Fibroblast of skin of right biceps (primary cell): Measurements from ENCODE around the gene NUP43.
"Not testable (repeated sequence)": the region's sequence is repeated elsewhere in the genome, so short reads cannot be mapped to it uniquely, and the experiment has no call there.

Experiments
- DNase-seq: peaks from one replicate; pipeline ENCODE4 v3.0.0-alpha.2; 2013

Gene NUP43, protein sequence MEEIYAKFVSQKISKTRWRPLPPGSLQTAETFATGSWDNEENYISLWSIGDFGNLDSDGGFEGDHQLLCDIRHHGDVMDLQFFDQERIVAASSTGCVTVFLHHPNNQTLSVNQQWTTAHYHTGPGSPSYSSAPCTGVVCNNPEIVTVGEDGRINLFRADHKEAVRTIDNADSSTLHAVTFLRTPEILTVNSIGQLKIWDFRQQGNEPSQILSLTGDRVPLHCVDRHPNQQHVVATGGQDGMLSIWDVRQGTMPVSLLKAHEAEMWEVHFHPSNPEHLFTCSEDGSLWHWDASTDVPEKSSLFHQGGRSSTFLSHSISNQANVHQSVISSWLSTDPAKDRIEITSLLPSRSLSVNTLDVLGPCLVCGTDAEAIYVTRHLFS

DNA sequence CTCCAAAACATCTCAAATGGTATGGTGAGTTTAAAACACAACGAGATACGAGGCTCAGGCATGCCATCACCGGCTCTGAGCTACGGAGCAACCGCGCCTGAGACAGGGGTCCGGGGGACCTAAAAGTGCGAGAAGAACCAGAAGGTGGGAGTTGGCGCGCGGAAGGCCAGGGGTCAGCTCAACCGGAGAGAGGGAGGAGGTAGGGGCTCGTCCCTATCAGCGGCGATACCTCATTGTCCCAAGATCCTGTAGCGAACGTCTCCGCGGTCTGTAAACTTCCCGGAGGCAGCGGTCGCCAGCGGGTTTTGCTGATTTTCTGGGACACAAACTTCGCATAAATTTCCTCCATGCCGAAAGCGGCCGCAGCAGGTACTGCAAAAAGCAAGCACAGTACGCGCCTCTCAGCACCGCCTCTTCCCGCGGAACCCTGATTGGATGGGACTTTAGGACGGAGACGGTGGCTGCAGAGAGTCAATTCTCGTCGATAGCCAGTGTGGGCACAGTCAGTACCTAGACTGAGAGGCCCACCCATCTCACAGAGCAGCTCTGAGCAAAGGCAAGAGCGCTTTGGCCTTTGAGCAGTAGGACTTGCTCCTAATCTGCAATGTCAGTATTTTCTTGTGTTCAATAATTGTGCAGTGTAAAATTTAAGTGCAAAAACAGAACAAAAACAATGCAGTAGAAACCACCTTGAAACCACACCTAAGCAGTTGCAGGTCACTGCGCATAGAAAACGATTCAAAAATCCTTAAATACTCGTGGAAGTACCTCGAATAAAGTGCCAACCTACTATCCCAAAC lies at the start of gene NUP43:
NUP43 (minus strand) TSS at position 383 of the 800 bp plus-strand sequence; CDS start at position 349, 34 bp downstream.
- DNase-seq: peak; percentile 97

DNA sequence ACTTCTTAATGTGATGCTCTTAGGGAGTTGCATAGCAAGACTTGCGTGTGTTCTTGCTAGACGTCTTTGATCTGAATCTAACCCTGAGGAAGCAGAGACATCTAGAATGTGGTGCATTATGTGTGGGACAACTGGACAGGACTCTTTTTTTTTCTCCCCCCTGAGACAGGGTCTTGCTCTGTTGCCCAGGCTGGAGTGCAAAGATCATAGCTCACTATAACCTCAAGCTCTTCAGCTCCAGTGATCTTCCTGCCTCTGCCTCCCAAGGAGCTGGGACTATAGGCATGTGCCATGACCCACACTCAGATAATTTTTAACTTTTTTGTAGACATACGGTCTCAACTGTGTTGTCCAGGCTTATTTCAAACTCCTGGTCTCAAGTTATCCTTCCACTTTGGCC lies 37.2 kb upstream of the NUP43 start:
- no peak for DNase-seq

DNA sequence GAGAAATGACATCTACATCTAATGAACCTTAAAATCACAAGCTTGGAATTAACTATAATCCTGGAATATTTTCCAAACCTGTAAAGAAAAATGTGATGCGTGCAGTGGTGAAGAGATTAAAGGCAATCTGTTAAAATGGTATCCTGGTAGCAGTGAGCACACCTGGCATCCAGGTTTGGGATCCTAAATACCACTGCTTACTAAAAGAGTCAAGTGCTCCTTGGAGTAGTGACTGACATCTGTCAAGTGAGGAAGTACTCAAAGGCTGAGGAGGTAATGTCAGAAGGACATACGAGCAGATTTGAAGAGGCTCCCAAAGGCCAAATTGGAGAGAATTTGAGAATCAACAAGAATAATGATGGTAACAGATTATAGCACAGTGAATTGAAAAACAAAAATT lies 36.0 kb upstream of the NUP43 start:
- DNase-seq: no peak

DNA sequence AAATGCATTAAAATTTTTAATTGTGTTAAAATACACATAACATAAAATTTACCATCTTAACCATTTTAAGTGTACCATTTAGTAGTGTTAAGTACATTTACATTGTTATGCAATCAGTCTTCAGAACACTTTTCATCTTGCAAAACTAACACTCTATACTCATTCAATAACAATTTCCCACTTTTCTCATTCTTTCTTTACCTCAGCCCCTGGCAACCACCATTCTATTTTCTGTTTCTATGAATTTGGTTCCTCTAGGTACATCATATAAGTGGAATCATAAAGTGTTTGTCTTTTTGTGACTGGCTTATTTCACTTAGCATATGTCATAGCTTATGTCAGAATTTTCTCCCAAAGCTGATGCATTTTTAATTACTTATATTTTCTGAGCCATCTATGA lies 35.4 kb upstream of the NUP43 start:
- no peak for DNase-seq

DNA sequence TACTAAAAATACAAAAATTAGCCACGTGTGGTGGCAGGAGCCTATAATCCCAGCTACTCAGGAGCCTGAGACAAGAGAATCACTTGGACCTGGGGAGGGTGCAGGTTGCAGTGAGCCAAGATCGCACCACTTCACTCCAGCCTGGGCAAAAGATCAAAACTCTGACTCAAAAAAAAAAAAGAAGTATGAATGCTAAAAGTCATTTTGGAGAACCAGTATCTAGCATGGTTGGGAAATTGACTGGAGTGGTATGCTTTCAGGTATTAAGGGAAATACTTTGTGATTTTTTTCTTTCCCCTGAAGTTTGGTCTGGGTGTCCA lies 33.3 kb upstream of the NUP43 start:
- DNase-seq: no peak

DNA sequence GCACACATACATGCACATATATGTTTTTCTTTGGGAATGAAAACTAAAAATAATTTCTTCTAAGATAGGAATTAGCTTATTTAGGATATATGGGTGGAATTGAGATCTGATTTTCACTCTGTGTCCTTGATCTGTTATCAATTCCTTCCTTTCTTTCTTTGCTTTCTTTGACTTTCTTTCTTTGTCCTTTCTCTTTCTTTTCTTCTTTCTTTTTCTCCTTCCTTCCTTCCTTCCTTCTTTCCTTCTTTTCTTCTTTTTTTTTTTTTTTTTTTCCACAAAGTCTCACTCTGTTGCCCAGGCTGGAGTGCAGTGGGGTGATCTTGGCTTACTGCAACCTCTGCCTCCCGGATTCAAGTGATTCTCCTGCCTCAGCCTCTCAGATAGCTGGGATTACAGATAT lies 31.3 kb upstream of the NUP43 start:
- DNase-seq: no peak

DNA sequence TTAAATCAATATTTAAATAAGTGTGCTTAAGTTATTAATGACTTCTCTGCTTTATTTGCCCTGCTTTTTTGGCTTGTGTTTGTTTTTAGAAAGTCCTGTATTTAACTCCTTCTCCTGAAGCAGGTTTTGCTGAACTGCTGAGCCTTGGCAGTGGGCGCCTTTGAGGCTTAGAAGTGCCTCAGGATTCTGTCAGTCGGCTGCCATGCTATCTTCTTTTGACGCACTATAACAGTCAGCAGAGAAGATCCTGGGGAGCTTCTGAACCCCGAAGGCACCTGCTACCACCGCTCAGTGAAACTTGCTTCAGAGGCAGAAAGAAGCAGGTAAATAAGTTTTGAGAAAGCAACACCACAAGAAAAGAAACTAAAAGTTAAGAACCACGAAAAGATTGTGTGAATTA lies 25.6 kb upstream of the NUP43 start:
- no peak for DNase-seq

DNA sequence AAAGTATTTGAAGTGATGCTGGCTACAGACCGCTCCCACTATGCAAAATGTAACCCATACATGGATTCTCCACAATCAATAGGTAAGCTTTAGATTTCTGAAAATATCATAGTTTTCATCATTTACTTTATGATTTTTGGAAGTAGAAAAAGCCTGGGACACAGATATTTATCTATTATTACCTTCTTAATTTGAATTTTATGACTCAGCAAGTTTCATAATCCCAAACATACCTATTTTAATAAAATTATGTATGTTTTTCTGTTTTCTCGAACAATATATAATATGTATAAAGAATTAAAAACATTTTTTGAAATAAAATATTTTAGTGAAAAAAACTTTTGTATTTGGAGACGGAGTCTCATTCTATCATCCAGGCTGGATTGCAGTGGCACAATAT lies 24.9 kb upstream of the NUP43 start:
- DNase-seq: no peak

DNA sequence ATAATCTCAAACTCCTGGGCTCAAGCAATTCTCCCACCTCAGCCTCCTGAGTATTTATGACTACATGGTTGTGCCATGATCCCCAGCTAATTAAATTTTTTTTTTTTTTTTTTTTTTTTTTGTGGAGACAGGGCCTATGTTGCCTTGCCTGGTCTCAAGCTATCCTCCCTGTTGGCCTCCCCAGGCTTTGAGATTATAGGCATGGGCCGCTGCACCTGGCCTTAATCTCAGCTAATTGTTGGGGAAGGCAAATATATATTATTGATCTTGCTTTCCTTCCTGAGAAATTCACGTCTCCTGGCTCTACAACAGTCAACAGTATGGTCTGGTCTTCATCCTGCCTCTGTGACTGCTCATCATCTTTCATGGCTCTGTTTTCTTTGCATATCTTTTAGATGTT lies 23.3 kb upstream of the NUP43 start:
- no peak for DNase-seq

DNA sequence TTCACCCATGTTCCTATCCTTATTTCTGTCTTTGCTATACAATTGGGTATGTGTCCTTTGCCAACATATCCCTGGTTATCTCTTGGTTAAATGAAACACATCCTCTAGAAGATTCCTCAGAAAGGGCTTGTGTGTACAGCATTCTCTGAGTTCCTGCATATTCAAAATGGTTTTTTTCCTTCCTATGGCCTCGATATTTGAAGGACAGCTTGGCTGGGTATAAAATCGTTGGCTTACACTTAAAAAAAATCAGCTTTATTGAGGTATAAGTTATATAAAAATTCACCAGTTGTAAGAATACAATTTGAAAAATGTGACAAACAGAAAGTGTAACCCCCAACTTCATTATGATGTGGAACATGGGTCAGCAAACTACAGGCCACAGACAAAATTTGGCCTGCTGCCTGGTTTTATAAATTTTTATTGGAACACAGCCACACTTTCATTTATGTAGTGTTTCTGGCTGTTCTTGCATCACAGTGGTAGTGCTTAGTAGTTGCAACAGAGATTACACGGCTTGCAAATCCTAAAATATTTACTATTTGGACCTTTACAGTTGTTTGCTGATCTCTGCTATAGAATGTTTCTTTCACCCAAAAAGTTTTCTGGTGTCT lies 19.9 kb upstream of the NUP43 start:
- DNase-seq: peak; percentile 68

DNA sequence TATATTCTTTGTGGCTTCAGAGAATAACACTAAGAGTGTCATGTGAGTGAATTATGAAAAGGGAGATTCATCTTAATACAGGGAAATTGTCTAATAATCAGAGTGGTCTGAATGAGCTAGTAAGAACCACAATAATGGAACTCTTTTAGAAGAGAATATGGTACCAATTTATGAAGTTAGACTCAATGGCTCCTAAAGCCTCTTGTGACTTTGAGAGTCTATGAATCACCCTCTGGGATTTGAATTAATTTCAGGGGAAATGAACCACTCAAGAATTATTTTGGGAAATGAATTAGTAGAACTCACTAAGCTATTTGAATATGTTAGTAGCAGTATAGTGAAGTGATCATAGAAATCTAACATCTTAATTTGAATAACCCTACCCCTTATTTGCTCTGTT lies 17.5 kb upstream of the NUP43 start:
- peak; percentile 64 for DNase-seq

DNA sequence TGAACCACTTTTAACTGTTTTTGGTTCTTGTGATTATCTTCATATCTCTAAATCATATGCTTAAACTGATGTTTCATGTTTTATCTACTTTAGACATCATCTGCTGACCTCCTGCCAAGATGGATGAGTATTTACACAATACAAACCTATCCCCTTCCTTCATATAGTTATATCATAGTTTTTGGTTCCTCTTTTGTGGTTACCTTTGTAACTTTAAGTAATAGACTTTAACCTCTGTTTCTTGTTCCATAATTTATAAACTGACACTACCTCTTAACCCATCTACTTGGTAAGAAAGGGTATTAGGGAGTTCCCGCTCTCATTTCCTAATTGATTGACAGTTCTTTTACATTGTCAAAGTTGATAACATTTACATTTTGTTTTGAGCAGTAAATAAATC lies 15.1 kb upstream of the NUP43 start:
- no peak for DNase-seq

DNA sequence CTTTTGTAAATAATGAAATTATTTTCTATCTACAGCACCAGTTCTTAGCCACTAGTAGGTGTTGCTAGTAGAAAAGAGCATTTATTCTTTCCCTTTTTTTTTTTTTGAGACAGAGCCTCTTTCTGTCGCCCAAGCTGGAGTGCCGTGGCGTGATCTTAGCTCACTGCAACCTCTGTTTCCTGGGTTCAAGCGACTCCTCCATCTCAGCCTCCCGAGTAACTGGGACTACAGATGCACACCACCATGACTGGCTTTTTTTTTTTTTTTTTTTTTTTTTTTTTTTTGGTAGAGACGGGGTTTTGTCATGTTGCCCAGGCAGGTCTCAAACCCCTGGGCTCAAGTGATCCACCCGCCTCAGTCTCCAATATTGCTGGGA lies 9.9 kb upstream of the NUP43 start:
- DNase-seq: no peak

DNA sequence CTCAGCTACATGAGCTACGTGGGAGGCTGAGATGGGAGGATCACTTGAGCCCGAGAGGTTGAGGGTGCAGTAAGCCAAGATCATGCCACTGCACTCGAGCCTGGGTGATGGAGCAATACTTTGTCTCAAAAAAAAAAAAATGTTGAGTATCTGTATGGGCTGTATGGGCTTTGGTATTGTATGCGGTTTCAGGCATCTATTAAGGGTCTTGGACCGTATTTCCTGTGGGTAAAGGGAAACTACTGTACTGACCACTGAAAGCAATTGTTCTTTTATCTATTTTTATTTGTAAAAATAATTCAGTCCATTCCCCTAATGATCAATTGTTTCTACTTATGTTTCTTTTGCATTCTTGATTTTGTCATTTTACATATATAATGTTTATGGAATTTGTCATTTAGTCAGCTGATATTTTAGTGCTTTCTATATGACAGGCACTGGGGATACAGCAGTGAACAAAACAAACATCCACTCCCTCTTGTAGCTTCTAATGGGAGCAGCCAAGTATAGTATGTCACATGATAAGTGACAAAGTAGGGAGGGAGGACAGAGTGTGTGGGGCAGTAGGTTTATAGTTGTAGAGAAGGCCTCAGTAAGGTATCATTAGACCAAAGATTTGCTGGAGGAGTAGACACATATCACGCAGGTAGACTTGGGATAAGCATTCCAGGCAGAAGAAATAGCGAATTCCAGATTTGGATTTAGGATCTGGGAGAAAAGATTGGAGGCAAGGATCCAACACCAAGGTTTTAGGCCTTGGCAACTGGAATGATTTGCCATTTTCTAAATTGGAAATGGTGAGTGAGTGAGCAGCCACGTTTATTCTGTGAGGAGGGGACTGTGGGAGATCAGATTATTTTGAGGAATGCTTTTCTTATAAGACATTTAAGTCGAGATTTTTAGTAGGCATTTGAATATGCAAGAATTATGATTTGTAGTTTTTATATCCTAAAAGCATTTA lies 9.3 kb upstream of the NUP43 start:
- DNase-seq: no peak

DNA sequence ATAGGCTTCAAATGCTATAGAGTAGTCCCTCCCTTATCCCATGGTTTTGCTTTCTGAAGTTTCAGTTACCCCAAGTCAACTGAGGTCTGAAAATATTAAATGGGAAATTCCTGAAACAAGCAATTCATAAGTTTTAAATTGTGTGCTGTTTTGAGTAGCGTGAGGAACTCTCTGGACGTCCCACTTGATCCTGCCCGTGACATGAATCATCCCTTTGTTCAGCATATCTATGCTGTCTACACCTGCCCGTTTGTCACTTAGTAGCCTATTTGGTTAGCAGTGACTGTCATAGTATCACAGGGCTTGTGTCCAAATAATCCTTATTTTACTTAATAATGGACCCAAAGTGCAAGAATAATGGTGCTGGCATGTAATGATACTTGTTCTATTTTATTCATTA lies 8.2 kb upstream of the NUP43 start:
- no peak for DNase-seq

DNA sequence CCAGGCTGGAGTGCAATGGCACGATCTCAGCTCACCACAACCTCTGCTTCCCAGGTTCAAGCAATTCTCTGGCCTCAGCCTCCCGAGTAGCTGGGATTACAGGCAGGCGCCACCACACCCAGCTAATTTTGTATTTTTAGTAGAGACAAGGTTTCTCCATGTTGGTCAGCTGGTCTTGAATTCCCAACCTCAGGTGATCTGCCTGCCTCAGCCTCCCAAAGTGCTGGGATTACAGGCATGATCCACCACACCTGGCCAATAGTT lies 7.0 kb upstream of the NUP43 start:
- DNase-seq: not testable (repeated sequence)

DNA sequence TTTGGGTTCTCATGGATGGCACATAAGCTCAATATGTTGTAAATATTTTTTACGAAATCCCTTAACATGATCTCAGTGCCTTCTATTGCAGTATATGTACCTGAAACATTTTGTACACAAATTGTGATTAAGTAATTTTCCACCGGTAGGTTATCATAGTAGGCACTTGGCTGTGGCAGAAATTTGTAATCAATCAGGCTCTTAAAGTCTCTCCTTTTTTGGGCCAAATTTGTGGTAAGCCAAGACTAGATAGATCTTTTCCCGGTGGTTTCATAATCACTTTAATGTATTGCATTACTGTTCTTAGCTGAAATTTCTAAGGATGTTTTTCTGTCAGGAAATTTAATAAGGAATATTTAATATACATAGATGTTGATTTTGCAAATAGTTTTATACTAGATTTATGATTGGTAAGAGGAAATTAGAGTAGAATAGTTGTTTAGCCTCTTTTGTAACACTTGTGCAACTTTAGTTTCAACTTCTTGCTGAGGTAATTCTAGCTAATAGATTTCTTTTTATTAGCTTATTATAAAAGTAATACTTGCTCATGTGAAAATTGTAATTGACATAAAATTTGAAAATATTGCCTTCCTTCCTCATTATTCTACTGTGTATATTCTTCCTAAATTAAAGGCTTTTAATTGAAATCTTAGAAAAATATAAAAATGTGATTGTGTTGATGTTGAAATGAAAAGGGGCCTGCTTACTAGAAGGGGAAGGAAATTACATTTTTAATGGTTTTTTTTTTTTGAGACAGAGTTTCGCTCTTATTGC lies 6.5 kb upstream of the NUP43 start:
- no peak for DNase-seq

DNA sequence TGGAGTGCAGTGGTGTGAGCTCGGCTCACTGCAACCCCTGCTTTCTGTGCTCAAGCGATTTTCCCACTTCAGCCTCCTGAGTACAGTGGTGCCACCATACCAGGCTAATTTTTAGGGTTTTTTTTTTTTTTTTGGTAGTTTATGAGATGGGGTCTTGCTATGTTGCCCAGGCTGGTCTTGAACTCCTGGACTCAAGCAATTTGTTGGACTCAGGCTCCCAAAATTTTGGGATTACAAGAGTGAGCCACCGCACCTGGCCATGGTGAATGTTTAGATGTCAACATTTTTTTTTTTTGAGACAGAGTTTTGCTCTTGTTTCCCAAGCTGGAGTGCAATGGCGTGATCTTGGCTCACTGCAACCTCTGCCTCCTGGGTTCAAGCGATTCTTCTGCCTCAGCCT lies 5.6 kb upstream of the NUP43 start:
- not testable (repeated sequence) for DNase-seq

DNA sequence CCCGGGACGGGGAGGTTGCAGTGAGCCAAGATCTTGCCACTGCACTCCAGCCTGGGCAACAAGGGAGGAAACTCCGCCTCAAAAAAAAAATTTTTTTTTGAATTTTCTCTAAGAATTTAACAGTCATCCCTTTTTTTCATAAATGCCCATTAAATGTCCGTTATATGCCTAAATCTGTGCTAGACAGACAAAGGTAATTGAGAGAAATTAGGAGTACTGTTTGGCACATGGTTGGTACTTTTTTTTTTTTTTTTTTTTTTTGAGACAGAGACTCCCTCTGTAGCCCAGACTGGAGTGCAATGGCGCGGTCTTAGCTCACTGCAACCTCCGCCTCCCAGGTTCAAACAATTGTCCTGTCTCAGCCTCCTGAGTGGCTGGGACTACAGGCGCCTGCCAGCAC lies 4.9 kb upstream of the NUP43 start:
- DNase-seq: no peak

DNA sequence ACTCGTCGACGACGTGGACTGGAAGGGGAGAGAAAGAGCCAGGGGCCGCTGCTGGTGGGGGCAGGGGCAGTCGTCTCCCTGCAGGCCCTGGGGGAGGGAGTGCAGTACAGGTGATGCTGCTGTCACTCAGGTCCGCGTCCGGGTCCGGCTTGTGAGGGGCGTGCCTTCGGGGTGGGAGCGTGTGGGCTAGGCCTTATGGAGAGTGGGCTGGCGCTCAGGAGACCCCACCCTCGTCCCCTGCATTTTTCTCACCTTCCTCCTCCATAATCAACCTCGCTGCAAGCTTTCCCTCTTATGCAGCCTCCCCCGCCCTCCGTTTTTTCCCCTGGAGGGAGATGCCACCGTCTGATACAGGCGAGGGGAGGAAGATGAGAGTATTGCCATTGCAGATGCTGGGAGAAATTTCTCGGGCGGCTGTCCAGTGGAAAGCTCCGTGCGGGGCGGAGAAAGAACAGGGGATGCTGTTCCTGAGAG lies 3.8 kb upstream of the NUP43 start:
- DNase-seq: peak; percentile 54

DNA sequence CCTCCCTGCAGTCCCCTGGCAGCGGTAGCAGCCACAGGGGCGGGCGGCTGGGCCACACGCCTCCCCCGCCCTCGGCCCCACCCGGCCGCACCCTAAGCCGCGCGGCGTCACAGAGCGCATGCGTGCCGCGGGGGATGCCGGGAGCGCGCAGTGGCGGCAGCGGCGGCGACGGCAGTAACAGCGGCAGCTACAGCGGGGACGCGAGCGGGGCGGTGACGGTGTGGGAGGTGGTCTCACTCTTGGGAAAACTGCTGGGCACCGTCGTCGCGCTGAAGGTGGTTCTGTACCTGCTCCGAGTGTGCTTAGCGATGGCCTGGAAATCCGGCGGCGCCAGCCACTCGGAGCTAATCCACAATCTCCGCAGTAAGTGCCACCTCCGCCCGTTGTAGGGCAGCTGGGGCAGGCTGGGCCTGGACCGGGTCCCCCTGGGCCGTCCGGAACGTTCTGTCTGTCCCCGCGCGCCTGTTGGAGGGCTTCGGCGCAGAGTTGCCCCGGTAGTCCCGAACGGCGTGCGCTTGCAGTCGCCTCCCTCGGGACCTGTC lies 3.3 kb upstream of the NUP43 start, which contains the start of gene PCMT1:
PCMT1 (plus strand) TSS at position 148 of the 542 bp plus-strand sequence; CDS start at position 309, 161 bp downstream.
- DNase-seq: peak; percentile 94

DNA sequence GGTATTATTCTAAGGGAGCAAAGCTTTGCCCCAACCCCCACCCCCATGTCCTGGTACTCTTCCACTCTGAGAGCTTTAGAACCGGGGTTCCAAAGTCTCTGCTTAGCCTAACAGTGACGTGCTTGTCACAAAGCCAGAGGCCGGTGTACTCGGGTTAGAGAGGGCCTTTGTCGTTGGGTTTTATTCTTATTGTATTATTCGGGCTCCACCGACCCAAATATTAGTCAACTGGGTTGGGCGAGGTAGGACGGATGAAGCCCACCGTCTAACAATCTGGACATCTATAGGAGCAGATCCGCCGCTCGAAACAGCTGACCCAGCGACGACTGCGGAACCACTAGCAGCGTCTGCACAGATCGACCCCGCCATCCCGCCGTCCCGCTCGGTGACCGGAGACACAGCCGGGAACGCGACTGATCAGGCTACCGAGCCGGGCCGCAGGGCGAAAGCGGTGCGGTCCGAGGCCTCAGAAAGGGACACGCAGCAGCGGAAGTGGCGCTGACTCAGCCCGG lies 2.8 kb upstream of the NUP43 start:
- DNase-seq: not testable (repeated sequence)
